NCI-H146 treated with DMSO at 0.1 percent for 48 hours (cell line): Measurements from ENCODE around the gene ACTR3.
"Not testable (repeated sequence)": the region's sequence is repeated elsewhere in the genome, so short reads cannot be mapped to it uniquely, and the experiment has no call there.

Source experiments
- DNase-seq: peaks from one replicate; lab custom pipeline; 2025; ENCODE audit not compliant: unreplicated experiment; lab: John Stamatoyannopoulos, UW

Gene ACTR3

GRCh38 chr2:113899166-113899565 lies 9.3 kb downstream of the ACTR3 start:
- DNase-seq = no peak

GRCh38 chr2:113901943-113902342 lies 12.1 kb downstream of the ACTR3 start:
- no peak for DNase-seq

- DNase-seq = no peak
These were observed 16.0 kb downstream of the ACTR3 start for GRCh38 chr2:113905886-113906285.

GRCh38 chr2:113906647-113907046 lies 16.8 kb downstream of the ACTR3 start:
- no peak for DNase-seq

GRCh38 chr2:113907297-113907696 lies 17.4 kb downstream of the ACTR3 start:
- no peak for DNase-seq

- DNase-seq = no peak
These were observed 20.3 kb downstream of the ACTR3 start for GRCh38 chr2:113910110-113910717.

- DNase-seq = no peak
These were observed 21.2 kb downstream of the ACTR3 start for GRCh38 chr2:113910967-113911678.

GRCh38 chr2:113915082-113915819 lies 25.4 kb downstream of the ACTR3 start:
- DNase-seq = no peak

GRCh38 chr2:113918229-113918628 lies 28.3 kb downstream of the ACTR3 start:
- DNase-seq = no peak

- no peak for DNase-seq
These were observed 31.1 kb downstream of the ACTR3 start for GRCh38 chr2:113920996-113921395.

GRCh38 chr2:113922335-113922734 lies 32.4 kb downstream of the ACTR3 start:
- no peak for DNase-seq

- DNase-seq = no peak
These were observed 32.9 kb downstream of the ACTR3 start for GRCh38 chr2:113922784-113923183.

GRCh38 chr2:113925884-113926283 lies 36.0 kb downstream of the ACTR3 start:
- DNase-seq = no peak

GRCh38 chr2:113926314-113926713 lies 36.4 kb downstream of the ACTR3 start:
- DNase-seq = no peak

- DNase-seq = no peak
These were observed 40.6 kb downstream of the ACTR3 start for GRCh38 chr2:113930448-113930847.

- DNase-seq = no peak
These were observed 47.6 kb downstream of the ACTR3 start for GRCh38 chr2:113937501-113937900.

- DNase-seq = no peak
These were observed 51.0 kb downstream of the ACTR3 start for GRCh38 chr2:113940891-113941290.

GRCh38 chr2:113945784-113946183 lies 55.9 kb downstream of the ACTR3 start:
- not testable (repeated sequence) for DNase-seq

- DNase-seq = not testable (repeated sequence)
These were observed 61.0 kb downstream of the ACTR3 start for GRCh38 chr2:113950906-113951305.

- DNase-seq = no peak
These were observed 71.1 kb downstream of the ACTR3 start for GRCh38 chr2:113961000-113961399.

GRCh38 chr2:113962692-113963480 lies 73.0 kb downstream of the ACTR3 start:
- DNase-seq = no peak
